Breast epithelium (tissue), 3 donors: ENCODE data around the gene FAM151A.

ENCODE experiments used
- CTCF ChIP-seq, 3 donors: fragments of 450-650 bp; IDR thresholded peaks; one replicate each; pipeline ENCODE4 v1.5.1; 2016 to 2017; ENCODE audit warnings: antibody characterized with exemption in 3 of 3, mild to moderate bottlenecking in 3 of 3, moderate library complexity in 3 of 3
- POLR2A ChIP-seq: fragments of 450-650 bp; IDR thresholded peaks from one replicate; pipeline ENCODE4 v1.6.1; 2016; ENCODE audit warnings: antibody characterized with exemption, mild to moderate bottlenecking, moderate library complexity
- POLR2AphosphoS5 ChIP-seq, 3 donors: sonication (generic); formaldehyde crosslinking; IDR thresholded peaks; one replicate each; pipeline ENCODE4 v1.6.1; 2017; ENCODE audit warnings: antibody characterized with exemption in 3 of 3

- TF ChIP-seq CTCF (IDR thresholded peaks at IDR 0.05) (no peak), POLR2A (no peak), POLR2AphosphoS5 (IDR thresholded peaks at IDR 0.05) (no peak)
These were observed 40.0 kb downstream of the FAM151A start for GRCh38 chr1:54583307-54583686.
